Thyroid gland (tissue), 4 donors: ENCODE results near the gene CHL1. TPM values are rescaled to one million over a fixed set of nuclear protein-coding genes. Genes with fewer than 3 reads are reported as not detected.

Experiments used
- DNase-seq, 2 donors: peaks; one replicate each; pipeline ENCODE4 v3.0.0-alpha.2; 2019
- H3K27ac ChIP-seq, 3 donors: fragments of 200-600 bp; sonication (generic); 1 replicate in 2 of 3; 2 replicates in 1 of 3; pipeline ENCODE4 v1.5.1; 2016 to 2019; ENCODE audit warnings: mild to moderate bottlenecking in 1 of 3, moderate library complexity in 1 of 3
- H3K27me3 ChIP-seq: fragments of 200-600 bp; sonication (generic); one replicate; pipeline ENCODE4 v1.5.1; 2019
- H3K36me3 ChIP-seq, 2 donors: fragments of 200-600 bp; sonication (generic); one replicate each; pipeline ENCODE4 v1.5.1; 2016 to 2019
- H3K4me1 ChIP-seq, 2 donors: fragments of 200-600 bp; sonication (generic); one replicate each; pipeline ENCODE4 v1.5.1; 2017 to 2019
- H3K4me3 ChIP-seq, 3 donors: fragments of 200-600 bp; sonication (generic); replicated peaks in 1 of 3; 1 replicate in 2 of 3; 2 replicates in 1 of 3; pipeline ENCODE4 v1.5.1; 2016; ENCODE audit warnings: mild to moderate bottlenecking in 1 of 3
- H3K9me3 ChIP-seq: fragments of 200-600 bp; sonication (generic); one replicate; pipeline ENCODE4 v1.5.1; 2017
- POLR2A ChIP-seq, 2 donors: fragments of 450-650 bp; IDR thresholded peaks; one replicate each; pipeline ENCODE4 v1.6.1; 2017; ENCODE audit warnings: antibody characterized with exemption in 2 of 2, mild to moderate bottlenecking in 2 of 2, moderate library complexity in 1 of 2
- WGBS, 2 donors: methylation state at CpG; one replicate each; pipeline ENCODE4 v1.1.5; 2017; 5-methylcytosine and 5-hydroxymethylcytosine counted together
- intact Hi-C: fragments of 100-400 bp; cut with DNase I; formaldehyde crosslinking; loops from one replicate; pipeline ENCODE4 v1.15.1; 2023
- total RNA-seq, 4 donors: library from RNA; depleted of rRNA; stranded (reverse); fragments of >200 nt; gene quantifications; one replicate each; pipeline ENCODE4 v1.2.3, GENCODE V29; 2016
- TF ChIP-seq, protein P1 (sequence below), 6 experiments: fragments of 200-600 bp in 3 of 6; fragments of 450-650 bp in 3 of 6; sonication (generic) in 3 of 6; IDR thresholded peaks; one replicate each; pipeline ENCODE4 v1.5.1; 2016 to 2019; ENCODE audit warnings: antibody characterized with exemption in 6 of 6, mild to moderate bottlenecking in 2 of 6, inconsistent platforms in 1 of 6, moderate library complexity in 1 of 6

Gene CHL1
- total RNA-seq, 4 donors from 2014 or later, result 3.1 to 5.0 (median 4.3) TPM

DNA sequence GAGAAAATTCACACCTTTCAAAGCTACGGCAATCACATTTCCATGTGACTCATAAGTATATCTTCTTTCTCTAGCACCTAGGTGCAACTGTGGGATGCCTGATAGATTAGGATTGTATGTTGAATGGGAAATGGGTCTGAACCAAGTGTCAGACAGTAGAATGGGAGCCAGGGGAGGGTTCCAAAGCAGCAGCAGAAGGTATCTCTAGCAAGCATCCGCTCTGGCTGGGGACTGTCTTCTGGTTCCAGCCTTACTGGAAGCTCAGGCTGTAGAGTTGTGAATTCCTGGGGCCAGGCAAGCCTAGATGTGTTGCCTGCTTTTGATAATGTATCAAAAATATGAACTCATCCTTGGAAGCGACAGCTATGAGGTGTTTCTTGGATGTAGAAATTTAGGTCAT lies 2.1 kb upstream of the CHL1 start:
- H3K36me3 ChIP-seq, result no peaks in the 10 kb centered on the region
- H3K27me3 ChIP-seq, result peaks cover 4% of the 10 kb centered on the region
- 89 to 98% methylated on average over 3 of the region's 3 CpGs for WGBS, 2 donors
- TF ChIP-seq, protein P1, sequence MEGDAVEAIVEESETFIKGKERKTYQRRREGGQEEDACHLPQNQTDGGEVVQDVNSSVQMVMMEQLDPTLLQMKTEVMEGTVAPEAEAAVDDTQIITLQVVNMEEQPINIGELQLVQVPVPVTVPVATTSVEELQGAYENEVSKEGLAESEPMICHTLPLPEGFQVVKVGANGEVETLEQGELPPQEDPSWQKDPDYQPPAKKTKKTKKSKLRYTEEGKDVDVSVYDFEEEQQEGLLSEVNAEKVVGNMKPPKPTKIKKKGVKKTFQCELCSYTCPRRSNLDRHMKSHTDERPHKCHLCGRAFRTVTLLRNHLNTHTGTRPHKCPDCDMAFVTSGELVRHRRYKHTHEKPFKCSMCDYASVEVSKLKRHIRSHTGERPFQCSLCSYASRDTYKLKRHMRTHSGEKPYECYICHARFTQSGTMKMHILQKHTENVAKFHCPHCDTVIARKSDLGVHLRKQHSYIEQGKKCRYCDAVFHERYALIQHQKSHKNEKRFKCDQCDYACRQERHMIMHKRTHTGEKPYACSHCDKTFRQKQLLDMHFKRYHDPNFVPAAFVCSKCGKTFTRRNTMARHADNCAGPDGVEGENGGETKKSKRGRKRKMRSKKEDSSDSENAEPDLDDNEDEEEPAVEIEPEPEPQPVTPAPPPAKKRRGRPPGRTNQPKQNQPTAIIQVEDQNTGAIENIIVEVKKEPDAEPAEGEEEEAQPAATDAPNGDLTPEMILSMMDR (IDR thresholded peaks at IDR 0.05), result no peak
- no peak for TF ChIP-seq POLR2A (IDR thresholded peaks at IDR 0.05)
- H3K4me1 ChIP-seq, result peaks cover 10 to 20% of the 10 kb centered on the region in 2 donors
- DNase-seq, result no peak
- H3K4me3 ChIP-seq, result no peak overlapping the region
- H3K9me3 ChIP-seq, result no peaks in the 10 kb centered on the region
- H3K27ac ChIP-seq, result no peak overlapping the region
- intact Hi-C loops, result no loop called here

DNA sequence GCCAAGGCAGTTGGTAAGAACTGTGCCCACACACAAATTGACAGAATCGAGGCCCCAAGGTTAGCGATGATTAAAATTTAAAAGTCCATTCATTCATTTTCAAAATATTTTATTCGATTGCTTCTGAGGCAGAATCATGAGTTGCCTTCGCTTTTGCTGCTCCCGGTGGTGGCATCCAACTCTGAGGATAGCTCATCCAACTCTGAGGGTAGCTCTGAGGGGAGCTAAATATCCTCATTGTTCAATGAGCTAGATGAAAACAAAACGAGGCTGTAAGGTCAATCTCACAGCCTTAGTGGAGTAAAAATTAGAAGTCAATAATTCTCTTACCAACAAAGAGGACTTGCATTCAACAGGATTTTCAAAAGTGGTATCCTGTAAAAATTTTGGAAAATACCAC lies 897 bp upstream of the CHL1 start:
- H3K27ac ChIP-seq, result no peak overlapping the region
- H3K27me3 ChIP-seq, result peaks cover 4% of the 10 kb centered on the region
- H3K36me3 ChIP-seq, result no peaks in the 10 kb centered on the region
- no peak overlapping the region for H3K4me3 ChIP-seq
- WGBS, 2 donors, result 66 to 73% methylated on average over 6 of the region's 6 CpGs
- intact Hi-C loops, result no loop called here
- no peaks in the 10 kb centered on the region for H3K9me3 ChIP-seq
- peaks cover 10 to 20% of the 10 kb centered on the region in 2 donors for H3K4me1 ChIP-seq
- DNase-seq, result no peak
- TF ChIP-seq POLR2A (IDR thresholded peaks at IDR 0.05), result no peak
- TF ChIP-seq, protein P1 (IDR thresholded peaks at IDR 0.05), result no peak

- TF ChIP-seq POLR2A (IDR thresholded peaks at IDR 0.05), result no peak
- TF ChIP-seq, protein P1 (IDR thresholded peaks at IDR 0.05), result no peak
- Histone ChIP-seq H3K27me3 (peaks cover 4% of the 10 kb centered on the region), H3K36me3 (no peaks in the 10 kb centered on the region), H3K4me3 (peak overlapping the region in 2 of 3 donors; percentile 3 to 31), H3K27ac (no peak overlapping the region), H3K9me3 (no peaks in the 10 kb centered on the region), H3K4me1 (peaks cover 10 to 20% of the 10 kb centered on the region in 2 donors)
- intact Hi-C loops, result no loop called here
- no peak for DNase-seq
- 2 to 3% methylated on average over 11 to 24 of the region's 56 CpGs for WGBS, 2 donors
Measured at GRCh38 chr3:197149-197827, 725 bp downstream of the CHL1 start.

DNA sequence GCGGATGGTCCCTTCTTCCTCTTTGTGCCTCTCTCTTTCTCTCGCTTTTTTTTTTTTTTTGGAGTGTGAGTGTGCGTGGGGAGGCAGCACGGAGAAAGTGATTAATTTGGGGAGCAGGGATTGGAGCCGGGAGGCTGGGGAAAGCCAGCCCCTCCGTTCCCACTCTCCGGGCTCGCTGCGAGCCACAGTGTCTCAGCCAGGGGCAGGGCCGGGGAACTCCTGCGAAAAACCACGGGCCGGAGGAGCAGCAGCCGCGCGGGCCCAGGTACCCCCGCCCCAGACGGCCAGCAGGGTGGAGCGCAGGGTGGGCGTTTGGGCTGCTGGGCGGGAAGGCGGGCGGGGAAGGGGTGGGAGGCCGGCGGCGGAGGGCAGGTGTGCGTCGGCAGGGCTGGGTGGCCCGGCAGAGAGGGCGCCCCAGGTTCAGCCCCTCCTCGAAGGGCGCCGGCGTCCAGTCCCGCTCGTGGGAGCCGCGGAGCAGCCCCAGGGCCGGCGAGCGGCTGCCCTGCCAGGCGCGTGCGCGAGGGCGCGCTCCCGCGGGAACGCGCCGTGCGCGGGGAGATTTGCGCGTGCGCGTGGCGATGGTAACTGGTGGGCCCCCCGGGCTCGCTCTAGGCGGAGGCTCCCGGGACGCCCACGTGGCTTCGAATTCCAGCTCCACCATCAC lies 1.4 kb downstream of the CHL1 start:
- WGBS, 2 donors, result 2% methylated on average over 11 to 38 of the region's 66 CpGs
- Histone ChIP-seq H3K27ac (no peak overlapping the region), H3K4me3 (peak overlapping the region in 2 of 3 donors; percentile 3 to 31), H3K4me1 (peaks cover 10 to 20% of the 10 kb centered on the region in 2 donors), H3K36me3 (no peaks in the 10 kb centered on the region), H3K27me3 (peaks cover 4% of the 10 kb centered on the region), H3K9me3 (no peaks in the 10 kb centered on the region)
- TF ChIP-seq, protein P1 (IDR thresholded peaks at IDR 0.05), result no peak
- TF ChIP-seq POLR2A (IDR thresholded peaks at IDR 0.05), result no peak
- intact Hi-C loops, result no loop called here
- DNase-seq, result no peak

DNA sequence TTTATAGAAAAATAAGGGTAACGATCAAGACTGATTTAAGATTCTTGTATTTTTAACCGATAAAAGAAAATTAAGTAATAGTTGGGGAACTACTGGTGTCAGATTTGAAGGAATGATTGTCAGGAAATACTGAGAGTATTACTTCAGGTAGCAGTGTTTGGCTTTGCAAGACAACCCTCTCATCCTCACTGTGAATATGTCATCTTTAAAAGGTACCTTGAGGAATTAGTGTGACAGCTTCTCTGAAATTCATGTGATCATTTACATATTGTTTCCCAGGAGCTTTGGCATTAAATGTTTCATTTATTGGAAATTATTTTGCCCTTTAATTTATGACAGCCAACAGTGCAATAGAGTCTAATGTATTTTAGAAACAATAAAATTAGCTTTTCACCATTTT lies 3.3 kb downstream of the CHL1 start:
- 91 to 93% methylated on average over 2 of the region's 2 CpGs for WGBS, 2 donors
- Histone ChIP-seq H3K27ac (no peak overlapping the region), H3K4me1 (peaks cover 10 to 20% of the 10 kb centered on the region in 2 donors), H3K36me3 (no peaks in the 10 kb centered on the region), H3K4me3 (no peak overlapping the region), H3K9me3 (no peaks in the 10 kb centered on the region), H3K27me3 (peaks cover 4% of the 10 kb centered on the region)
- no peak for DNase-seq
- intact Hi-C loops, result no loop called here
- TF ChIP-seq, protein P1 (IDR thresholded peaks at IDR 0.05), result no peak
- TF ChIP-seq POLR2A (IDR thresholded peaks at IDR 0.05), result no peak
